SH-SY5Y (cell line): ENCODE measurements around the gene ATP10A.

Source experiments
- GATA2 ChIP-seq: IDR thresholded peaks from 2 replicates; pipeline ENCODE4 v1.6.1; 2011; ENCODE audit warnings: mild to moderate bottlenecking, low read depth, low read length
- GATA3 ChIP-seq: IDR thresholded peaks from 2 replicates; pipeline ENCODE4 v1.6.1; 2011; ENCODE audit warnings: low read depth, mild to moderate bottlenecking, low read length, moderate library complexity

The ATP10A gene

GRCh38 chr15:25871403-25871802, 8.3 kb upstream of the ATP10A start:
- TF ChIP-seq GATA2 (no peak), GATA3 (no peak)

DNA sequence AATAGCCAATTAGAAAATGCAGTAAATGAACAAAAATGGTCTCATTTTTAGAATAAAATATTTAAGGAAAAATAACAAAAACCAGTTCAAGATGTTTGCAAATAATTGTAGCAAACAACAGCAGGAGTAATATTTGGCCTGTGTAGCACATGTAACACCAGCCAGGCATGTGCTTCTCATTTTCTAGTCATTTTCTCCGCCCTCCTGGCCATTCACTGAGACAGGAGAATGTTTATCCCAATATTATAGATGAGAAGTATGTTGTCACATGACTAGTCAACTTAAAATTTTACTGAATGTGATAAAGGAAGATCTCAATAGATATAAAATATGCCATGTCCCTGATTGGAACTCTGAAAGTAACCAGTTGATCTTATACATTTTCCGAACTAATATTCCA, 7.8 kb upstream of the ATP10A start:
- TF ChIP-seq GATA3 (no peak), GATA2 (no peak)

DNA sequence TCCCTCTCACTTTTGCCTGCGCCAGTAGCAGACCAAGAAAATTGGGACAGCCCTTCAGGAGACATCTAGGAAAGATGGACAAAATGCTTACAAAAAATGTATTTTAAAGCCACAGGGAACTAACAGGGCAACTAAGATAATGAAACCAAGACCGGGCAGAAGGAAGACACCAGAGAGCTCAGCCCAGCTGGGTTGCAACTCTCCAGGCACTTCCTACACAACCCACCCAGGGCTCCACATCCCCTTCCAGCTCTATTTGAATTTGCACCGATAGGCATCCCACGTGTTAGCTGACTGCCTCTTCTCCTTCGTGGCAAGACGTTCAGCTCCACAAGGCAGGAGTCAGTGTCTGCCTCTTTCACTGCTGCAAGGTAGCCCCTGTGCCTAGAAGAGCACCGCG, 6.6 kb upstream of the ATP10A start:
- TF ChIP-seq GATA3 (no peak), GATA2 (no peak)

- TF ChIP-seq GATA2 (no peak), GATA3 (no peak)
These were observed 3.7 kb upstream of the ATP10A start for GRCh38 chr15:25866874-25867273.

DNA sequence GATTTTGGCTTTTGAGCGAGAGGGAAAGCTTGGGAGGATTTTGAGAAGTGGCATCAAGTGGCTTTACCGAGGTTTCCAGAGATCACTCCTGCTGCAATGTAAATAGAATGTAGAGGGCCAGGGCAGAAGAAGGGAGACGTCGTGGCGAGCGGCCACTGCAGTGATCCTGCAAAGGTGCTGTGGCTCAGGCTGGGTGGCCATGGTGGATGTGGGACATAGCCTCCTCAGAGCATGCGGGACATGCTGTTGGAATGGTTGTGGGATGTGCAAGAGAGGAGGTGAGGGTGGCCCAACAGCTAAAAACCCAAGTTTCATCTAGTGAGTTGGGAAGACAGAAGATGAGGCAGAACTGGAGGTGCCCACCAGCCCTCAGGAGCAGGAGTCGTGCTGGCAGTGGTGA, 3.1 kb upstream of the ATP10A start:
- TF ChIP-seq GATA3 (no peak), GATA2 (no peak)

DNA sequence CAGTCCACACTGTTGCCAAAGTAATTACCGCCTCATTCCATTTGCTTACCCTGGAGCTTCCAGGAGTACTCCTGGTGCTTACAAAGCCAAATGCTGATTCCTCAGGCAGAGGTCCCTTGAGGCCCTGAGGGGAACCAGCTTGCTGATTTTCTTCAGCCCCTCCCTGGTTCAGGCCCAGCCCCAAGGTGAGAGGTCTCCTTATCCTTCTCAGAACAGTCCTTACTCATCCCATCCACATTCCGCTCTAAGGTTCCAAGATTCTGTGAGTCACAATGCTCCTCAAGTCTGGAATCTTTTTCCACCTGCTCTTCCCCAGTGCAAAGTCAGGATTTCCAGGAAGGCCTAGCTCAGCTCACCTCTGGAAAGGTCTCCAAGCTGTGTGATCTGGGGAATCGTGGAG, 1.8 kb upstream of the ATP10A start:
- TF ChIP-seq GATA2 (no peak), GATA3 (no peak)

- no peak for TF ChIP-seq GATA3
- no peak for TF ChIP-seq GATA2
These were observed 947 bp upstream of the ATP10A start for GRCh38 chr15:25863968-25864580.

DNA sequence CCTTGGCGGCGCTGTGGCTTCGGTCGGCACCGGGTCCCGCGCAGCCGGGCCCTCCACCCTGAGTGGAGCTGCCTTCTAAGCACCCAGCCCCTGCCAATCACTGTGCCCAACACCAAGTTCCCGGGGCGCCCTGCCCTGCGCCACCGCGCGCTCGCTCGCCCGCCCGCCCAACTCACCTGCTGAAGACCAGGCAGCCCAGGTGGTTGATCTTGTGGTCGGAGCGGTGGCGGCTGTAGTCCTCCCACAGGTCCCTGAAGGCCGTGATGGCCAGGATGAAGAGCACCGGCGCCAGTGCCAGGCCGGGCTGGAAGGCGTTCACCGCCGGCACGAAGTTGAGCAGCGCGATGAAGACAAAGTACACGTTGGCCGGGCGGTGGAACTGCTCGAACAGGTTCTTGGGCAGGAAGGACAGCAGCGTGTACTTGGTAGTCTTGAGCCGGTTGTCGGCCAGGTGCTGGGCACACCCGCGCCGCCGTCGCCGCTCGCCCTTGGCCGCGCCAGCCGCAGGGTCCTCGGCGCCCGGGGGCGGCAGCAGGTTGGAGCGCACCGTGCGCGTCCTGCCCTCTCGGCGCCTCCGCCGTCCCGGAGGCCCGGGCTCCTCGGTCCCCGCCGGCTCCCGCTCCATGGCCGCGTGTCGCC, 536 bp downstream of the ATP10A start:
- no peak for TF ChIP-seq GATA3
- no peak for TF ChIP-seq GATA2

GRCh38 chr15:25862071-25862471, 1.1 kb downstream of the ATP10A start:
- TF ChIP-seq GATA3 (no peak), GATA2 (no peak)

DNA sequence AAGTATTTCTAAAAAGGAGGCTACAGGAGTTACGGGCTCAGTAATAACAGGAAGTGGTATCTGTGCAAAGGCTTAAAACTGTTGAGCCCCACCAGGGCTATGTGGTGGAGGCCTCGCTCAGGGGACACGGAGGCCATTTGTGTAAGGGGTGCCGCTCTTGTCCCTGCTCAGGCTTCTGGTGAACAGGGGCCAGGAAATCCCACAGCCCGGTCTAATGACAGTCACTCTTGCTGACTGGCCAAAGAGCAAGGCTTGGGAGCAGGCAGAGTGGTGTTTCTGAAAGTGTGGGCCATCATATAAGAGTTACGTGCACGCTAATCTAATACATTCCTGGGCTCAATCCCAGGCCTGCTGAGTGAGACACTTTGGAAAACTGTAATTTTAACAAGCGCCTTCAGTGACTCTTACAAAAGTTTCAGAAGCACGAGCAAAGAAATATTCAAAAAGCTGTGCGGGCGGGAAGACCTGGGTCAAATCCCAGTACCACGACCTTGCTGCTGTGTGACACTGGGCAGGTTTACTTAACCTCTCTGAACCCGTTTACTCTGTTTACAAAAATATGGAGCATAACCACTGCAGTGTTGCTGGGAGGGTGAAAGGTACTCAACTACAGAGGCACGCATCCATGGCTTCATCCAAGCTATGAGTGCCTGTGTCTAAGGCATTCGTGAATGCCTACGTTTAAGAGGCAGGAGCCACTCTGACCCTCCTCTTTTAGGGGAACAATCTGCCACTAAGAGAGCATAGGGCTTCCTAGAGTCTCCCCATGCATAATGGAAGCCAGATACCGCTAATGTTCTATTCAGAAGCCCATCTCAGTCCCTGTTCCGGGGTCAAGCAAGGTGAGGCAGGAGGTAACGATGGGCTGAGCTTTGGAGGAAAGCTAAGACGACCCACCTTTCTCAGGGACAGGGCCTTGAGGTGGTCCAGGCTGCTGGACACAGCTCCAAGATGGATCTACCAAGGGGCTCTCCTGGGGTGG, 2.0 kb downstream of the ATP10A start:
- TF ChIP-seq GATA2, result no peak
- TF ChIP-seq GATA3, result no peak

GRCh38 chr15:25859838-25860645, 3.1 kb downstream of the ATP10A start:
- TF ChIP-seq GATA2, result no peak
- TF ChIP-seq GATA3, result no peak

GRCh38 chr15:25858952-25859760, 4.0 kb downstream of the ATP10A start:
- no peak for TF ChIP-seq GATA3
- TF ChIP-seq GATA2, result no peak
